Tibial nerve (tissue), 4 donors: ENCODE data around the gene OR51E1.

ENCODE experiments used
- CTCF ChIP-seq, 5 experiments: fragments of 200-600 bp in 3 of 5; fragments of 450-650 bp in 2 of 5; sonication (generic) in 3 of 5; IDR thresholded peaks; one replicate each; pipeline ENCODE4 v1.5.1; 2016 to 2019; ENCODE audit warnings: antibody characterized with exemption in 5 of 5, mild to moderate bottlenecking in 3 of 5, moderate library complexity in 2 of 5
- EP300 ChIP-seq, 2 donors: sonication (generic); formaldehyde crosslinking; IDR thresholded peaks; one replicate each; pipeline ENCODE4 v1.6.1; 2017; ENCODE audit warnings: antibody characterized with exemption in 2 of 2, mild to moderate bottlenecking in 1 of 2
- POLR2A ChIP-seq, 2 donors: fragments of 450-650 bp; IDR thresholded peaks; one replicate each; pipeline ENCODE4 v1.6.1; 2017; ENCODE audit warnings: antibody characterized with exemption in 2 of 2, mild to moderate bottlenecking in 2 of 2, moderate library complexity in 2 of 2

GRCh38 chr11:4636136-4636535, 7.6 kb upstream of the OR51E1 start:
- no peak for TF ChIP-seq CTCF (IDR thresholded peaks at IDR 0.05)
- TF ChIP-seq POLR2A (IDR thresholded peaks at IDR 0.05): no peak
- no peak for TF ChIP-seq EP300 (IDR thresholded peaks at IDR 0.05)
